Right lobe of liver (tissue), 6 donors: ENCODE data around the gene ZBTB48. TPM values are rescaled to one million over a fixed set of nuclear protein-coding genes. Genes with fewer than 3 reads are reported as not detected.

Source experiments
- ATAC-seq, 4 donors: fragments of 200-7000 bp; cut with Tn5 transposase; one replicate each; pipeline ENCODE4 v1.9.1; 2020; ENCODE audit warnings: mild to moderate bottlenecking in 4 of 4, moderate library complexity in 4 of 4
- DNase-seq, 3 donors: peaks; one replicate each; pipeline ENCODE4 v3.0.0-alpha.2; 2020
- H3K27ac ChIP-seq, 3 donors: fragments of 200-600 bp; one replicate each; pipeline ENCODE4 v1.8.0; 2022
- H3K27me3 ChIP-seq, 2 donors: fragments of 200-600 bp; one replicate each; pipeline ENCODE4 v1.8.0; 2022
- H3K36me3 ChIP-seq, 4 donors: fragments of 200-600 bp; sonication (generic) in 1 of 4; one replicate each; pipeline versions ENCODE4 v1.5.1 to v1.8.0; 2017 to 2022; ENCODE audit warnings: control low read depth in 1 of 4
- H3K4me1 ChIP-seq, 4 donors: fragments of 200-600 bp; sonication (generic) in 1 of 4; one replicate each; pipeline versions ENCODE4 v1.5.1 to v1.8.0; 2017 to 2022; ENCODE audit warnings: control low read depth in 1 of 4
- H3K4me3 ChIP-seq, 3 donors: fragments of 200-600 bp; one replicate each; pipeline ENCODE4 v1.8.0; 2022
- H3K9me3 ChIP-seq, 4 donors: fragments of 200-600 bp; sonication (generic) in 1 of 4; one replicate each; pipeline versions ENCODE4 v1.5.1 to v1.8.0; 2017 to 2022; ENCODE audit warnings: control low read depth in 1 of 4
- POLR2A ChIP-seq: fragments of 450-650 bp; IDR thresholded peaks from one replicate; pipeline ENCODE4 v1.6.1; 2017; ENCODE audit warnings: antibody characterized with exemption, mild to moderate bottlenecking
- WGBS: methylation state at CpG from one replicate; pipeline ENCODE4 v1.1.6; 2018; ENCODE audit warnings: low coverage, low lambda C conversion rate; ENCODE audit not compliant: insufficient coverage; ENCODE audit errors: missing lambda C conversion rate; 5-methylcytosine and 5-hydroxymethylcytosine counted together
- intact Hi-C, 2 donors: fragments of 100-400 bp; cut with DNase I; formaldehyde crosslinking; loops; one replicate each; pipeline versions ENCODE4 v1.11.2 to v1.14.1; 2022
- total RNA-seq, 6 experiments: library from RNA; depleted of rRNA in 2 of 6; stranded (reverse); fragments of >200 nt in 2 of 6; fragmentation: NEBNext Ultra II Directional in 3 of 6; extraction: Animal tissue kit (Norgen Biotek cat#: 25700) in 3 of 6; gene quantifications; one replicate each; pipeline versions ENCODE4 v1.1.0 to v1.2.4, GENCODE V29; 2016 to 2023
- TF ChIP-seq, protein P1 (sequence below), 4 donors: fragments of 200-600 bp in 3 of 4; fragments of 450-650 bp in 1 of 4; IDR thresholded peaks; one replicate each; pipeline versions ENCODE4 v1.5.1 to v1.8.0; 2016 to 2022; ENCODE audit warnings: antibody characterized with exemption in 4 of 4, mild to moderate bottlenecking in 2 of 4
- donor health status: DM: no; HTN: yes; CAD: no.
- donor health status: DM: no; HTN: no; CAD: no.
- donor health status: DM: no; HTN: no; CAD: no.
- donor health status: DM: no; HTN: yes; CAD: no.
- donor health status: DM: no; HTN: yes; CAD: no.

Gene ZBTB48
- total RNA-seq, 6 experiments from 2014 or later = 5.9 to 43.1 (median 19.5) TPM

DNA sequence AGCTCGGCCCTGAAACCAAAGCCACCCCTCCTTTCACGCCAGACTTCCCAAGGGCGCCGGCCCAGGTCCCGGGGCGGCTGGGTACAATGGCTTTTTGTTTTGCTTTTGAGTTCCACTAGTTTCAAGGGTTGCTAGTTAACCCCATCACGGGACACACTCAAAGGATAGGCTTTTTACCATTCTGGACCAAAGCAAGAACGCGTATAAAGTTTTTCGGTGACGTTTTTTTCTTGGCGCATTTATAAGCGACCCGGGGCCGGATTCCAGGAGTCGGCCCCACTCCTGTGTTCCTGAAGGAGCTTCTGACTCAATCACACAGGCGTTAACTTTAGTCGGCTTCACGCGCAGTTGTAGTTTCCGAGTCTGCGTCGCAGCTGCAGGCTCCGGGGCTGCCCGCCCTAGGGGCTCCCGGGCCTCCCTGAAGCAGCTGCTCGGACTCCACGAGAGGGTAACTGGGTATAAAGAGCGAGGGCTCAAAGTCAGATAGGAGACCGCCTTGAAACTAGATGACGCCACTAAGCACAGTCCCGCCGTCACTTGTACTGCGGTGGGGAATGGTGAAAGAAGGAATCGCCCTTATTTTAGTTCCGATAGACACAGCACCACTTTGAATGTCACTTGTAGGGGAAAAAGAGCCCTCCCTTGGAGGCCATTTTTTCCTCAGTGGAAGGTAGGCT lies 23.6 kb downstream of the ZBTB48 start:
- intact Hi-C loops = no loop called here
- peak in 2 of 3 donors; percentile 49 to 66 for DNase-seq
- peaks cover 0 to 11% (median 3%) of the 10 kb centered on the region in 4 donors for H3K36me3 ChIP-seq

DNA sequence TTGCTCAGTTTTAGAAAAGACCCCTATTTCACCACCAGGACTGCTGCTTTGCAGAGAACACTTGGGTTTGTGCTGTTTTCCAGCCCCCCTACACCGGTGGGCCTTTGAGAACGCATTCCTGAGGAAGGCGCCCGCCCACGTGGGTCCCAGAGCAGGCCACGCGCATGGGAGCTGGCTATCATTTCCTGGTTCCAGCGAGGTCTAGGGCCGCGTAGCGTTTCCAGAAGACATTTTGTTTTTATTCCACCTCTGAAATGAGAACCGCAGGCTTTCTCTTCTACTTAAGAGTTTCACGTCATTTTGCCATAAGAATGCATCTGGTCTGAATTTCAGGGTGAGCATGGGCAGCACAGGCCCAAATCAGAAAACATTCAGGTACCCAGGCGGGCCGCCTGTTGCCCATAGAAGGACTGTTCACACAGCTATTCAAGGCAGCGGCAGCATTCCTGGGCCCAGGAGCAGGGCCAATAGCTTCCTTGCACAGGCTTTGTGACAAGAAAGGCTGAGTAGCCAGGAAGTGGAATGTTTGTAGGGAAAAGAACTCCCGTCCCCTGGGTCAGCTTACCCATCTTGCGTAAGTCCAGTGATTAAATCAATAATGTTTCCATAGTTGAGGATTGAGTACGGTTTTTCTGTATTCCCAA lies 24.2 kb downstream of the ZBTB48 start:
- peak overlapping the region; percentile 86 to 98 (median 92) for H3K4me3 ChIP-seq
- peak; percentile 80 to 91 (median 89) for DNase-seq

More for the DNA sequence above, 23.6 kb downstream of the ZBTB48 start:
- ATAC-seq = peak; percentile 3 to 6 (median 6)
- peaks cover 0 to 53% (median 18%) of the 10 kb centered on the region in 4 donors for H3K4me1 ChIP-seq
- H3K9me3 ChIP-seq = no peaks in the 10 kb centered on the region
- H3K4me3 ChIP-seq = peak overlapping the region; percentile 86 to 98 (median 92)
- H3K27ac ChIP-seq = peak overlapping the region; percentile 96 to 98 (median 98)
- TF ChIP-seq, protein P1, sequence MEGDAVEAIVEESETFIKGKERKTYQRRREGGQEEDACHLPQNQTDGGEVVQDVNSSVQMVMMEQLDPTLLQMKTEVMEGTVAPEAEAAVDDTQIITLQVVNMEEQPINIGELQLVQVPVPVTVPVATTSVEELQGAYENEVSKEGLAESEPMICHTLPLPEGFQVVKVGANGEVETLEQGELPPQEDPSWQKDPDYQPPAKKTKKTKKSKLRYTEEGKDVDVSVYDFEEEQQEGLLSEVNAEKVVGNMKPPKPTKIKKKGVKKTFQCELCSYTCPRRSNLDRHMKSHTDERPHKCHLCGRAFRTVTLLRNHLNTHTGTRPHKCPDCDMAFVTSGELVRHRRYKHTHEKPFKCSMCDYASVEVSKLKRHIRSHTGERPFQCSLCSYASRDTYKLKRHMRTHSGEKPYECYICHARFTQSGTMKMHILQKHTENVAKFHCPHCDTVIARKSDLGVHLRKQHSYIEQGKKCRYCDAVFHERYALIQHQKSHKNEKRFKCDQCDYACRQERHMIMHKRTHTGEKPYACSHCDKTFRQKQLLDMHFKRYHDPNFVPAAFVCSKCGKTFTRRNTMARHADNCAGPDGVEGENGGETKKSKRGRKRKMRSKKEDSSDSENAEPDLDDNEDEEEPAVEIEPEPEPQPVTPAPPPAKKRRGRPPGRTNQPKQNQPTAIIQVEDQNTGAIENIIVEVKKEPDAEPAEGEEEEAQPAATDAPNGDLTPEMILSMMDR (IDR thresholded peaks at IDR 0.05) = no peak
- TF ChIP-seq POLR2A = no peak
- 0% methylated on average over 33 of the region's 36 CpGs for WGBS
- H3K27me3 ChIP-seq = no peaks in the 10 kb centered on the region

DNA sequence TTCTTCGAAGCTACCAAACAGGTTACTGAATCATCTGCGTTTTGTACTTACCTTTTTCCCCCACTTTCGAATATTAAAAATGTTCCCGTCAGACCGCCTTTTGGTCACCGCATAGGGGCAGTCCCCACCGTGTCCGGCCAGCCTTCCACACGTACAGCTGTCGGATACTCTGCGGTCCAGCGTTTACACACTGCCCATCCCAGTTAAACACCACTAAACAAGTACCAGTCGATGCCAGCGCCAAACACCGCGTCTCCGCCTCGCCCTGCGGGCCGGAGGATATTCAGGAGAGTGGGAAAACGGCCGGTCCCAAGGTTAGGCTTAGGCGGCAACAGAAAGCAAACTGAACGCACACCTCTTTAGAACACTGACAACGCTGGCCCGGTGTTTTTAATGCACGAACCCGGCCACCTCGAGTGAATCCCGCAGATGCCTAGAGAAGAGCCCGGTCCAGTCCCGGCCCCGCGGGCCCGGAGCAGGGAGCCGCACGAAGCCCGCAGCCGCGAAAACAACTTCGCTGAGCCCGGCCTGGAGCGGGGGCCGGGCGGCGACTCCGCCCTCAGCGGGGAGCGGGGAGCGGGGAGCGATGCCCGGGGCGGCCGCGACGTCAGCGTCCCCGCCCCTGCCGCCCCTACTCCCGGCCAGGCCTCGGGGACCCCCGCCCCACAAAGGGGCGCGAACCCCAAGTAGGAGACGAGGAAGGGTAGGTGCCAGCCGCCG lies 33.0 kb downstream of the ZBTB48 start:
- TF ChIP-seq, protein P1 (IDR thresholded peaks at IDR 0.05) = peak in 1 of 4 donors; percentile 12
- TF ChIP-seq POLR2A = peak; percentile 58
- H3K36me3 ChIP-seq = no peaks in the 10 kb centered on the region
- no peaks in the 10 kb centered on the region for H3K9me3 ChIP-seq
- peaks cover 0 to 11% (median 0%) of the 10 kb centered on the region in 4 donors for H3K4me1 ChIP-seq
- peak overlapping the region; percentile 72 to 88 (median 82) for H3K4me3 ChIP-seq
- WGBS = under 1% methylated on average over 26 of the region's 67 CpGs
- DNase-seq (peak; percentile 65 to 74 (median 68)), ATAC-seq (peak; percentile 41 to 66 (median 60))
- intact Hi-C loops = no loop called here
- no peaks in the 10 kb centered on the region for H3K27me3 ChIP-seq
- H3K27ac ChIP-seq = peak overlapping the region; percentile 83 to 91 (median 90)

More for the DNA sequence above, 24.2 kb downstream of the ZBTB48 start:
- Histone ChIP-seq H3K27me3 (no peaks in the 10 kb centered on the region), H3K4me1 (peaks cover 0 to 46% (median 17%) of the 10 kb centered on the region in 4 donors), H3K36me3 (peaks cover 0 to 4% (median under 1%) of the 10 kb centered on the region in 4 donors), H3K9me3 (no peaks in the 10 kb centered on the region), H3K27ac (peak overlapping the region; percentile 96 to 98 (median 98))
- WGBS = 14% methylated on average over 17 of the region's 19 CpGs
- intact Hi-C loops = no loop called here
- ATAC-seq = peak; percentile 36 to 57 (median 44)
- TF ChIP-seq, protein P1 (IDR thresholded peaks at IDR 0.05) = peak in 1 of 4 donors; percentile 7
- TF ChIP-seq POLR2A = peak; percentile 90

DNA sequence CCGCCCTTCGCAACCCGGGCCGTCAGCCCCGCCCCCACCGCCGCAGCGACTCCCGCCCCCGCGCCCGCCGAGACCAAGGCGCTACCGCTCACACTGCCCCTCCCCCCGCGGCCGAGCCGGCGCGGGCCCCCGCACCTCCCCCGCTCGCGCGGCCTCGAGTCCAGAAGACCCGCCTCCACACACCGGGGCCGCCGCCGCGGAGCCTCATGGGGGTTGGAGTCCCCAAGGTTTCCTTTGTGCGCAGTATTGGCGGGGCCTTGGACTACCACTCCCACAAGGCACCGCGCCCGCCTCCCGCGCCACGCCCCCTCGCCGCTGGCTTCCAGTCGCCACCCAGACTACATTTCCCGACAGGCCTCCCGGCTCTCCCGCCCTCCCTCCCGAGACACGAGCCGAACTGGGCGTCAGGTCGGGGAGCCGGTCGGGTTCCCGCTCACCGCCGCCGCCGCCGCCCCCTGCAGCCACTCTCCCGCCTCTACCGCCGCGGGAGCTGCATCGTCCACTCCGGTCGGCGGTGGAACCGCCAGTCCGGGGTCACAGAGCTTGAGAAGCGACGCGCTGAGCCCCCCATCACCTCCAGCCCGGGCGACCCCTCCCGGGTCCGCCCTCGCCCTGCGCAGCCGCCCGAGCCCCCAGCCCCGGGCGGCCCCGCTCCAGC lies 33.7 kb downstream of the ZBTB48 start, which contains the start of gene PHF13:
TSS of gene PHF13 (plus strand) at position 371 of the 658 bp plus-strand sequence. CDS start 336 bp downstream, outside the sequence.
- TF ChIP-seq, protein P1 (IDR thresholded peaks at IDR 0.05) = no peak
- TF ChIP-seq POLR2A = peak; percentile 66
- intact Hi-C loops = no loop called here
- Histone ChIP-seq H3K4me3 (peak within 1 kb of the TSS; percentile 82 to 88 (median 86)), H3K9me3 (no peaks in the 10 kb centered on the region), H3K4me1 (peaks cover 0 to 11% (median 0%) of the 10 kb centered on the region in 4 donors), H3K27me3 (no peaks in the 10 kb centered on the region), H3K36me3 (no peaks in the 10 kb centered on the region), H3K27ac (peak within 1 kb of the TSS; percentile 83 to 91 (median 90))
- 0% methylated on average over 3 of the region's 84 CpGs for WGBS
- ATAC-seq (peak; percentile 95 to 99 (median 96)), DNase-seq (peak; percentile 100)
